Erythroblast (primary cell): Measurements from ENCODE around the gene PRKCE.

Experiments
- DNase-seq, 2 experiments: peaks; one replicate each; lab custom pipeline; 2025; lab: John Stamatoyannopoulos, UW
- GATA1 ChIP-seq: IDR thresholded peaks from 2 replicates; pipeline ENCODE4 v1.6.1; 2011; ENCODE audit warnings: low read depth, mild to moderate bottlenecking, control low read depth, low read length, moderate library complexity
- POLR2A ChIP-seq: IDR thresholded peaks from 2 replicates; pipeline ENCODE4 v1.6.1; 2011; ENCODE audit warnings: mild to moderate bottlenecking, low read length

The PRKCE gene

GRCh38 chr2:45725731-45726130 lies 74.3 kb downstream of the PRKCE start:
- no peak for DNase-seq
- TF ChIP-seq POLR2A (no peak), GATA1 (no peak)

- no peak for DNase-seq
- TF ChIP-seq POLR2A (no peak), GATA1 (no peak)
These were observed 74.7 kb downstream of the PRKCE start for GRCh38 chr2:45726188-45726587.

- TF ChIP-seq GATA1 (no peak), POLR2A (no peak)
- no peak for DNase-seq
These were observed 77.0 kb downstream of the PRKCE start for GRCh38 chr2:45728458-45728942.

- TF ChIP-seq GATA1, result no peak
- no peak for TF ChIP-seq POLR2A
These were observed 78.5 kb downstream of the PRKCE start for GRCh38 chr2:45729753-45730512.

GRCh38 chr2:45731141-45731540 lies 79.7 kb downstream of the PRKCE start:
- no peak for DNase-seq
- TF ChIP-seq POLR2A (no peak), GATA1 (no peak)

More at GRCh38 chr2:45729753-45730512, 78.5 kb downstream of the PRKCE start:
- peak in 1 of 2 experiments; percentile 6 for DNase-seq

- TF ChIP-seq POLR2A (no peak), GATA1 (no peak)
- no peak for DNase-seq
These were observed 81.0 kb downstream of the PRKCE start for GRCh38 chr2:45732436-45732835.

- no peak for TF ChIP-seq POLR2A
- TF ChIP-seq GATA1, result no peak
- no peak for DNase-seq
These were observed 81.5 kb downstream of the PRKCE start for GRCh38 chr2:45732946-45733345.

GRCh38 chr2:45734336-45734735 lies 82.9 kb downstream of the PRKCE start:
- no peak for DNase-seq
- TF ChIP-seq GATA1 (no peak), POLR2A (no peak)

- TF ChIP-seq GATA1 (no peak), POLR2A (no peak)
- DNase-seq, result no peak
These were observed 83.5 kb downstream of the PRKCE start for GRCh38 chr2:45734952-45735351.

GRCh38 chr2:45736757-45737704 lies 85.6 kb downstream of the PRKCE start:
- no peak for DNase-seq
- TF ChIP-seq POLR2A (no peak), GATA1 (no peak)

GRCh38 chr2:45739796-45740485 lies 88.5 kb downstream of the PRKCE start:
- TF ChIP-seq POLR2A, result no peak
- no peak for TF ChIP-seq GATA1
- no peak for DNase-seq

GRCh38 chr2:45741161-45741850 lies 89.8 kb downstream of the PRKCE start:
- TF ChIP-seq POLR2A, result no peak
- TF ChIP-seq GATA1, result no peak
- no peak for DNase-seq

GRCh38 chr2:45743531-45744396 lies 92.3 kb downstream of the PRKCE start:
- DNase-seq, result no peak
- no peak for TF ChIP-seq GATA1
- no peak for TF ChIP-seq POLR2A
